Measurements from ENCODE around the gene TBXA2R. TPM values are rescaled to one million over a fixed set of nuclear protein-coding genes. Genes with fewer than 3 reads are reported as not detected.
A peak's percentile ranks its signal among the peaks of the same experiment; 100 is the strongest.

Gene TBXA2R
- total RNA-seq, 1 donor from 2014 or later = 4.7 TPM

- no peaks in the 10 kb centered on the region for H3K27me3 ChIP-seq
- TF ChIP-seq CTCF (IDR thresholded peaks at IDR 0.05) = no peak
- DNase-seq (no peak), ATAC-seq (no peak)
- intact Hi-C loops (cut with DNase I) = no loop called here
- H3K36me3 ChIP-seq = no peaks in the 10 kb centered on the region
- H3K4me3 ChIP-seq = no peak overlapping the region
- H3K4me1 ChIP-seq = no peaks in the 10 kb centered on the region
- H3K27ac ChIP-seq = no peak overlapping the region
- no peaks in the 10 kb centered on the region for H3K9me3 ChIP-seq
Observed at GRCh38 chr19:3565139-3565538, 41.5 kb downstream of the TBXA2R start.

GRCh38 chr19:3563709-3564524 lies 42.8 kb downstream of the TBXA2R start:
- no peak overlapping the region for H3K27ac ChIP-seq
- no peaks in the 10 kb centered on the region for H3K36me3 ChIP-seq
- no peaks in the 10 kb centered on the region for H3K27me3 ChIP-seq
- no peaks in the 10 kb centered on the region for H3K9me3 ChIP-seq
- H3K4me1 ChIP-seq = no peaks in the 10 kb centered on the region
- TF ChIP-seq CTCF (IDR thresholded peaks at IDR 0.05) = no peak
- no peak overlapping the region for H3K4me3 ChIP-seq
- DNase-seq = no peak
- intact Hi-C loops (cut with DNase I) = no loop called here
- no peak for ATAC-seq

- peaks cover 22% of the 10 kb centered on the region for H3K4me1 ChIP-seq
- DNase-seq (peak; percentile 97), ATAC-seq (peak; percentile 96)
- peak within 1 kb of the TSS; percentile 77 for H3K27ac ChIP-seq
- H3K27me3 ChIP-seq = no peaks in the 10 kb centered on the region
- TF ChIP-seq CTCF (IDR thresholded peaks at IDR 0.05) = no peak
- H3K9me3 ChIP-seq = no peaks in the 10 kb centered on the region
- intact Hi-C loops (cut with DNase I) = no loop called here
- peak within 1 kb of the TSS; percentile 80 for H3K4me3 ChIP-seq
- H3K36me3 ChIP-seq = no peaks in the 10 kb centered on the region
Observed at GRCh38 chr19:3557461-3558248, 49.0 kb downstream of the TBXA2R start, which contains the start of gene MFSD12. Gene MFSD12 (minus strand): TSS chr19:3557586. CDS start chr19:3557403, 183 bp downstream.

- intact Hi-C loops (cut with DNase I) = no loop called here
- Histone ChIP-seq H3K36me3 (no peaks in the 10 kb centered on the region), H3K27ac (peak overlapping the region; percentile 77), H3K4me1 (peaks cover 22% of the 10 kb centered on the region), H3K9me3 (no peaks in the 10 kb centered on the region), H3K4me3 (peak overlapping the region; percentile 80), H3K27me3 (no peaks in the 10 kb centered on the region)
- DNase-seq (peak; percentile 79), ATAC-seq (peak; percentile 21)
- no peak for TF ChIP-seq CTCF (IDR thresholded peaks at IDR 0.05)
Observed at GRCh38 chr19:3556978-3557460, 49.7 kb downstream of the TBXA2R start.

GRCh38 chr19:3556423-3556977 lies 50.2 kb downstream of the TBXA2R start:
- ATAC-seq (no peak), DNase-seq (no peak)
- H3K4me1 ChIP-seq = peaks cover 22% of the 10 kb centered on the region
- no peak for TF ChIP-seq CTCF (IDR thresholded peaks at IDR 0.05)
- no peaks in the 10 kb centered on the region for H3K9me3 ChIP-seq
- intact Hi-C loops (cut with DNase I) = no loop called here
- no peaks in the 10 kb centered on the region for H3K36me3 ChIP-seq
- peak overlapping the region; percentile 80 for H3K4me3 ChIP-seq
- H3K27me3 ChIP-seq = no peaks in the 10 kb centered on the region
- H3K27ac ChIP-seq = peak overlapping the region; percentile 77

Measured in upper lobe of right lung (tissue), 1 donor.